Stimulated activated naive CD8-positive, alpha-beta T cell treated with anti-CD3 and anti-CD28 coated beads, Interleukin-15, Interleukin-2, amounts not matched to agents 100 U/mL and 50 U/mL, for 24 hours (primary cell): ENCODE results near the gene TNFSF12.
A peak's percentile ranks its signal among the peaks of the same experiment; 100 is the strongest.

Experiments used
- ATAC-seq: fragments of 150-1000 bp; cut with Tn5 transposase; one replicate; pipeline ENCODE4 v1.10.0; 2021
- DNase-seq: peaks from one replicate; pipeline ENCODE4 v3.0.0; 2021

TNFSF12 gene

GRCh38 chr17:7570351-7570750, 21.5 kb downstream of the TNFSF12 start:
- no peak for DNase-seq
- ATAC-seq: no peak

DNA sequence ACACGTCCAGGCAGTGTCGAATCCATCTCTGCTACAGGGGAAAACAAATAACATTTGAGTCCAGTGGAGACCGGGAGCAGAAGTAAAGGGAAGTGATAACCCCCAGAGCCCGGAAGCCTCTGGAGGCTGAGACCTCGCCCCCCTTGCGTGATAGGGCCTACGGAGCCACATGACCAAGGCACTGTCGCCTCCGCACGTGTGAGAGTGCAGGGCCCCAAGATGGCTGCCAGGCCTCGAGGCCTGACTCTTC, 23.4 kb downstream of the TNFSF12 start:
- DNase-seq (no peak), ATAC-seq (no peak)

DNA sequence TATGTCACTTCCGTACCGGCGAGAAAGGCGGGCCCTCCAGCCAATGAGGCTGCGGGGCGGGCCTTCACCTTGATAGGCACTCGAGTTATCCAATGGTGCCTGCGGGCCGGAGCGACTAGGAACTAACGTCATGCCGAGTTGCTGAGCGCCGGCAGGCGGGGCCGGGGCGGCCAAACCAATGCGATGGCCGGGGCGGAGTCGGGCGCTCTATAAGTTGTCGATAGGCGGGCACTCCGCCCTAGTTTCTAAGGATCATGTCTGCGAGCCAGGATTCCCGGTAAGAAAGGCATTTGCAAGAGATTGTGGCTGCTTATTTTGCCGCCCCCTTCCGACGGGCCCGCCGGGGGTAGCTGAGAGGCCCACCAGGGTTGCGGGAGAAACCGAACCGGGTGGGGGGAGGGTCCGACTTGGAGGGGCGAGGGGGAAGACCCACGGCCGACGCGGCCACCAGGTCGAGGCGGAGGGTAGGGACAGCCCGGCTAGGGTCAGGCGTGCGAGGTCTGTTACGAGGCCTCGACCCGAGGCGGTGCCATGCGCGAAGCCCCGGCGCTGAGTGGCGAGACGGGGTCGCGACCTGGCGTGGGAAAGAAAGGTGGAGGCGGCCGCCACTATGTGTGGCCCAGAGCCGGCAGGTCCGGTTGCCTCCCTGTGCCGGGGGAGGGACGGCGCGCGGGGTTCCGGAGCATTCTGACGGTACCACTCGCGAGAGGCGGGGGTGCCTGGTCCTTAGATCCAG, 23.9 kb downstream of the TNFSF12 start:
- DNase-seq (peak; percentile 99), ATAC-seq (peak; percentile 93)

DNA sequence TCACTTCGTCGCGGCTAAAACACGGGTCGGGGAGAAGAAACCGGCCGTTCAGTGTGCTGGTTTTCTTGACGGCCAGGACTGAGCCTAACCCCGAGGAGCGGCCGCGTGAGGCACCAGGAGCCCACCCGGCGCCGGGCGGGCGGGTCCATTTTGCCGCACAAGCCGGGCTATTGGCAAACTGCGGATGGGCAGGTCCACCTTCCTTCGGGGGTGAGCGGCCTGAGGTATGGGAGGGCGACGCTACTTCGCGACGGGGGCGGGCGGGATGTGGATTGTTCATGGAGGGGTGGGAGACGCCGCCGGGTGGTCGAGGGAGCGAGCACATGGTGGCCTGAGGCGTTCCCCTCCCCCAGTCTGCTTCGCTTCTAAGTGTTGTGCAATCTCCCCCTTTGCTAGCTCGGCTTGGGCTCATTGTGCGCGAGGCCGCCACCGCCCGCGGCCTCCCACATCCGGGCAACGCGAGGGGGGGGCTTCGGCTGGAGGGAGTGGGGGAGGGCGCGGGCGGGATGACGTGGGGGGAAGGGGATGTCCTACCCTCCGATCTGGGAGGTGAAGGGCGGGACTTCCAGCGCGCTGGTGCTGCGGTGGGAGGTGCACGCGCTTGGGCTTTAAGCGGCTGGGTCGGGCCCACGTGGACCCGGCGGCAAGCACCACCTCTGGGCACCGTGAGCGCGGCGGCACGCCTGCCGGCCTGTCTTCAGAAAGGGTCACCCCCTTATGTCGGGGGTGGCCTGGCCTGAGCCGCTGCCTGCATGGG, 24.6 kb downstream of the TNFSF12 start:
- ATAC-seq: peak; percentile 42
- peak; percentile 91 for DNase-seq

DNA sequence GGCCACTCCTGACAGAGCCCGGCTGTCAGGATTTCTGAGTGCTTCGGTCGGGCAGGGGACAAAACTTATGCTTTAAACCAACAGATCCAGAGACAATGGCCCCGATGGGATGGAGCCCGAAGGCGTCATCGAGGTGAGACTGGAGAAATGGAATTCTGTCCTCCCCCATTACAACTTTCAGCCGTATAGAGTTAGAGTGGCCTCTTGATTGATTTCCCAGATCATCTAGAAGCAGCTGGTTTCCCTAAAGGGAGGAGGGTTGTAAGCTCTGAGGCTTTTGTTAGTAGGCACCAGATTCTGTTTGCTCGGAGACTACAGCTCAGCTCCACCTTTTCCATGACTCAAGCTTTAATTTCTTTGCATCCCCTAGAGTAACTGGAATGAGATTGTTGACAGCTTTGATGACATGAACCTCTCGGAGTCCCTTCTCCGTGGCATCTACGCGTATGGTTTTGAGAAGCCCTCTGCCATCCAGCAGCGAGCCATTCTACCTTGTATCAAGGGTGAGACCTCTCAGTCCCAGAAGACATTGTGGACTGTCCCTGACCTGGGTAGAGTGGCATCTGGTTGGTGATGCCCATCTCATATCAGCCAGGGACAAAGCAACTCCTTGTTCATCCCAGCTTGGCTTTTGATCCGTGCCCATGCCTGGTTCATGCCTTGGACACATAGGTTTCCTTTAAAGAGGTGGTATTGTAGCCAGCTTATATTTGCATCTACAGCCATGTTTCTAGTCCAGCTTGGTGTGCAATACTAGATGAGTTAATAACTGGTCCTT, 25.5 kb downstream of the TNFSF12 start:
- DNase-seq (no peak), ATAC-seq (no peak)

DNA sequence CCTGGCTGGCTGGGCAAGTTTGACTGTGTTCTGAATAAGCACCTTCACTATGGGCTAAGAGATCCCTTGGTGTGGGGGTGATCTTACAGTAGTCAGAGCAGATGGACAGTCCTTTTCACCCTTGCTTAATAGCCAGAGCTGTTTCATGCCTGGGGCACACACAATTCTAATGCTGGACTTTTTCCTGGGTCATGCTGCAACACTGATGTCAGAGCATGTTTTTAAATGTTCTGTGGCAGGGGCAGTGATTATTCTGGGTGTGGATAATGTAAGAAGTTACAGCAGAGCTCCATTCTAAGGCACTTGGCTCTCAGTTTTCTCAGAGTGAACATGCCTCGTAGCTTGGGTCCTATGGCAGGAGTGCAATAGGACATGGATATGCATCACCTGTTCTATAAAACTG, 26.6 kb downstream of the TNFSF12 start:
- ATAC-seq: no peak
- no peak for DNase-seq

DNA sequence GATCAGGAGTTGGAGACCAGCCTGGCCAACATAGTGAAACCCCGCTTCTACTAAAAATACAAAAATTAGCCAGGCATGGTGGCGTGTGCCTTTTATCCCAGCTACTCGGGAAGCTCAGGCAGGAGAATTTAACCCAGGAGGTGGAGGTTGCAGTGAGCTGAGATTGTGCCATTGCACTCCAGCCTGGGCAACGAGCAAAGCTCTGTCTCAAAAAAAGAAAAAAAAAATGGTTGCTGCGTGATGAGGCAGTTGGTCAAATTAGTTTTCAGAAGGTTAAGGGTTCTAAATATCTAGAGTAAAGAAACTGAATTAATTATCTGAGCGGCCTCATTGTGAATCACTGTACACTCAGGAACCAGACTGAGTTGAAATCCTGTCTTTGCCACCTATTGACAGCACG, 27.1 kb downstream of the TNFSF12 start:
- DNase-seq (no peak), ATAC-seq (no peak)

GRCh38 chr17:7576432-7576937, 27.6 kb downstream of the TNFSF12 start:
- DNase-seq (no peak), ATAC-seq (no peak)

GRCh38 chr17:7577327-7578199, 28.7 kb downstream of the TNFSF12 start:
- DNase-seq (no peak), ATAC-seq (no peak)

DNA sequence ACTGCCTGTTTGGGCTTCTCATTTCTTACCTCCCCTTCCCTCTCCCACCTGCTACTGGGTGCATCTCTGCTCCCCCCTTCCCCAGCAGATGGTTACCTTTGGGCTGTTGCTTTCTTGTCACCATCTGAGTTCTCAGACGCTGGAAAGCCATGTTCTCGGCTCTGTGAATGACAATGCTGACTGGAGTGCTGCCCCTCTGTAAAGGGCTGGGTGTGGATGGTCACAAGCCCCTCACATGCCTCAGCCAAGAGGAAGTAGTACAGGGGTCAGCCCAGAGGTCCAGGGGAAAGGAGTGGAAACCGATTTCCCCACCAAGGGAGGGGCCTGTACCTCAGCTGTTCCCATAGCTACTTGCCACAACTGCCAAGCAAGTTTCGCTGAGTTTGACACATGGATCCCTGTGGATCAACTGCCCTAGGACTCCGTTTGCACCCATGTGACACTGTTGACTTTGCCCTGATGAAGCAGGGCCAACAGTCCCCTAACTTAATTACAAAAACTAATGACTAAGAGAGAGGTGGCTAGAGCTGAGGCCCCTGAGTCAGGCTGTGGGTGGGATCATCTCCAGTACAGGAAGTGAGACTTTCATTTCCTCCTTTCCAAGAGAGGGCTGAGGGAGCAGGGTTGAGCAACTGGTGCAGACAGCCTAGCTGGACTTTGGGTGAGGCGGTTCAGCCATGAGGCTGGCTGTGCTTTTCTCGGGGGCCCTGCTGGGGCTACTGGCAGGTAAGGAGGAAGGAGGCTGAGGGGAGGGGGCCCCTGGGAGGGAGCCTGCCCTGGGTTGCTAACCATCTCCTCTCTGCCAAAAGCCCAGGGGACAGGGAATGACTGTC, 30.4 kb downstream of the TNFSF12 start, which contains the start of gene CD68:
TSS of gene CD68 (plus strand) at position 638 of the 833 bp plus-strand sequence. CDS start at position 678, 40 bp downstream.
- DNase-seq (peak; percentile 80), ATAC-seq (peak; percentile 76)

GRCh38 chr17:7579834-7580603, 31.2 kb downstream of the TNFSF12 start:
- ATAC-seq: no peak
- peak; percentile 52 for DNase-seq

DNA sequence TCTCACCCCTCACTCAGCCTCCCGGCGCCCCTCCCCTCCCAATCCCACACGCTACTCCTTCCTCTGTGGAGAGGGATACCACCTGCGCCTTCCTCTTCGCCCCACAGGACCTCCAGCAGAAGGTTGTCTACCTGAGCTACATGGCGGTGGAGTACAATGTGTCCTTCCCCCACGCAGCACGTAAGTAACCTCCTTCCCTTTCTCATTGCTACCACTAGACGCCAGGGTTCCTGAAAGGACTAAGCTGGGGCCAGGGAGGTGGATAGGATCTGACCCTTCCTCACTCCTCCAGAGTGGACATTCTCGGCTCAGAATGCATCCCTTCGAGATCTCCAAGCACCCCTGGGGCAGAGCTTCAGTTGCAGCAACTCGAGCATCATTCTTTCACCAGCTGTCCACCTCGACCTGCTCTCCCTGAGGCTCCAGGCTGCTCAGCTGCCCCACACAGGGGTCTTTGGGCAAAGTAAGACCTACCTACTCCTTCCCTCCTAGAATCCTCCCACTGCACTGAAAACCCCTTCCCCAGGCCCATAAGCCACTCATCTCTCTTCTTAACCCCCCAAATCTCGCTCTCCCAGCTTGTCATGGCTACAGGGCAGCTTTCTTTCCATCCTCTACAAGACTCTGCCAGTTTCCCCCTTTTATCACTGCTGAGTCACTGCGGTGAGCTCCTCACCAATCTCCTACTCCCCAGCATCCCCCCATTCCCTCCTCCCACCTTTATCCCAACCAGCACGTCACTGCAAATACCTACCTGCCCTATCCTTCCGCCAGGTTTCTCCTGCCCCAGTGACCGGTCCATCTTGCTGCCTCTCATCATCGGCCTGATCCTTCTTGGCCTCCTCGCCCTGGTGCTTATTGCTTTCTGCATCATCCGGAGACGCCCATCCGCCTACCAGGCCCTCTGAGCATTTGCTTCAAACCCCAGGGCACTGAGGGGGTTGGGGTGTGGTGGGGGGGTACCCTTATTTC, 32.0 kb downstream of the TNFSF12 start:
- no peak for ATAC-seq
- DNase-seq: no peak

DNA sequence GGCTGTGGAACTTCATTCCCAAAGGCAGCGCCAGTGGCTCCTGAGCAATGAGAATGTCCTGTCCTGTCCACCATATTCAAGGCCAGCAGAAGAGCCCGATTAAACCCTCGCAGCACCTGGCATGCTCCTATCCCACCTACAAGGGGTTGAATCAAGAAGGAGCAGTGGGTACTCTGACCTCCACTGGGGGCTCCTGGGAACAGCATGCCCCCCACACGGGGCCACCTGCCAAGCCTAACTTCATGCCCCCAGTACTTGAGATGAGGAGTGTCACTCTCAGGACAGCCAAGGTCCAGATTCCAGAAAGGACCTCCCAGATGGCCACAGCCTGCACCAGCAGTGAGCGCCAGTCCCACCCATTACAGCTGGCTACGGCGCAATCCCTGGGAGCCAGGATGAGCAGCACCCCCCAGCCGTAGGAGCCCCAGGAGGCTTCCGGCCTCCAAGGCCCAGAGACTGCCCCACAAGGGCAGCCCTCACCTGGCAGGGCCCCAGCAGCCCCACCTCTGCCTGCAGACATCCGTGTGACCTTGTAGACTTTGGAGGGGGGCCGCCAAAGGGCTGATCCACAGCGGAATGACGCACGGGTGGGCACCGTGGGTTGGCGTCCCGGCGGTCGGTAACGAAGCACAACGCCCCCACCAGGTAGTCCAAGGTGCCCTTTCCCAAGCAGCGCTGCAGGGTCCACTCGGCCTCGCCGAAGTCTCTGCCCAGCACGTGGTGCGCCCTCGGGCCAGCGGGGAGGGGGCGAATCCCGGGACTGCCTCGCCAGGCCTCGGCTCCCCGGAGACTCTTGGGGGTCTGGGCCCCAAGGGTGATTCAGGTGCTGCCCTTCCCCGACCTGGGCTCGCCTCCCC, 33.8 kb downstream of the TNFSF12 start:
- ATAC-seq (no peak), DNase-seq (no peak)

GRCh38 chr17:7583253-7584109, 34.6 kb downstream of the TNFSF12 start, which contains the start of gene MPDU1:
MPDU1 (plus strand) TSS chr17:7583852; CDS start chr17:7583863, 11 bp downstream.
- peak; percentile 96 for DNase-seq
- ATAC-seq: peak; percentile 70

DNA sequence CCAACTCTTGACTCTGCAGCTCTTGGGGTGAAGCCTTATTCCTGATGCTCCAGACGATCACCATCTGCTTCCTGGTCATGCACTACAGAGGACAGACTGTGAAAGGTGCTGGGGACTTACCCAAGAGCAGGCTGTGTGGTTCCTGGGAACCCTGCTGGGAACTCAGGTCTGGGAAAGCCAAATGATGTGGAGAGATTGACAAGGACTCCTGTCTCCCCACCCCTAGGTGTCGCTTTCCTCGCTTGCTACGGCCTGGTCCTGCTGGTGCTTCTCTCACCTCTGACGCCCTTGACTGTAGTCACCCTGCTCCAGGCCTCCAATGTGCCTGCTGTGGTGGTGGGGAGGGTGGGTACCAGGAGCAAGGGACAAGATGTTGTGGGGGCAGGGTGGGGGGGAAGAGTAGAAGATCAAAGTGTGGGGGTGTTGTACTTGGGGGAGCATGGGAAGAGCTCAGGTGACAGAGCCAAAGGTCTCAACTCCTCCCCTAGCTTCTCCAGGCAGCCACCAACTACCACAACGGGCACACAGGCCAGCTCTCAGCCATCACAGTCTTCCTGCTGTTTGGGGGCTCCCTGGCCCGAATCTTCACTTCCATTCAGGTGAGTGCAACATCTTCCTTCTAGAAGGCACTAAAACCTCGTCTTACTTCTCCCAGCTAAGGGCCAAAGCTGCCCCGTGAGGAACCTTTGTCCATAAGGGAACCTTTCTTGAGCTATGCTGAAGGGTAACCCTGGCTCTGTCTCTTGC, 38.0 kb downstream of the TNFSF12 start:
- no peak for ATAC-seq
- DNase-seq: no peak
